Measurements from ENCODE around the gene DICER1.

DICER1 gene

DNA sequence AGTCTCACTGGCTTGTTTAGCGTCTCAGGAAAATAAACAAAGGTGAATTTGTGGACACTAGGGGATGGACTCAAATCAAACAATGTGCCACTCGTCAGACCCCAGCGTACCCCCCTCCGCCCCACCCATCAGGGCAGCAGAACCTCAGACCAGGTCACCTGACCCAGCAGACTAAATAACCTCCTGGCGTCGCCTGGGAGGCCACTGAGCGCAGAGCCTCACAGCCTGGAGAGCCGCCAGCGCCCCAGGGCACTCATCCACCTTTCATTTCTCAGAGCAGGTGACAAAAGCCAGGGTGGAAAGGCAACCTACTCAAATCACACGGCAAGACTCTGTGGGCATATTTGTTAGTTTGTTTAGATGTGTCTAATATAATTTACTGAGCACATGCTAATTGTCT, 100.9 kb downstream of the DICER1 start:
- Histone ChIP-seq H2AFZ (ENCODE audit: low read length) (no peak overlapping the region), H3K27me3 (ENCODE audit: control insufficient read depth in 3 of 3, insufficient read depth in 3 of 3, low read depth in 1 of 3, low read length in 3 of 3) (no peaks in the 10 kb centered on the region), H3K9ac (ENCODE audit: low read depth, low read length, poor library complexity) (no peak overlapping the region), H4K8ac (ENCODE audit: low read depth, low read length) (no peak overlapping the region), H3K36me3 (replicated peaks in 1 of 2; ENCODE audit: control insufficient read depth in 2 of 2, insufficient read depth in 2 of 2, low read length in 2 of 2) (no peaks in the 10 kb centered on the region), H3K4me3 (ENCODE audit: low read length in 2 of 2) (no peak overlapping the region), H3K4ac (ENCODE audit: low read length) (no peak overlapping the region), H3K4me1 (ENCODE audit: control insufficient read depth in 2 of 2, insufficient read depth in 1 of 2, low read depth in 1 of 2, low read length in 2 of 2) (peaks cover 0 to 9% of the 10 kb centered on the region in 2 donors), H2BK12ac (ENCODE audit: low read length) (no peak overlapping the region), H2BK5ac (ENCODE audit: low read length) (no peak overlapping the region), H3K27ac (replicated peaks; ENCODE audit: low read length) (no peak overlapping the region), H3K4me2 (ENCODE audit: insufficient read depth, low read length, poor library complexity, severe bottlenecking) (no peak overlapping the region), H3K9me3 (replicated peaks in 1 of 2; ENCODE audit: control insufficient read depth in 2 of 2, insufficient read depth in 1 of 2, low read depth in 1 of 2, low read length in 2 of 2) (no peaks in the 10 kb centered on the region), H3K18ac (ENCODE audit: low read length) (peak overlapping the region; percentile 62), H4K91ac (ENCODE audit: low read depth, low read length, poor library complexity) (no peak overlapping the region), H3K14ac (ENCODE audit: low read length) (peak overlapping the region; percentile 75), H2BK120ac (ENCODE audit: low read depth, low read length) (no peak overlapping the region), H2AK5ac (ENCODE audit: low read depth, low read length) (no peak overlapping the region), H2BK15ac (ENCODE audit: low read length) (no peak overlapping the region), H3K79me1 (ENCODE audit: low read depth, low read length) (no peaks in the 10 kb centered on the region), H3K23ac (ENCODE audit: low read depth, low read length, poor library complexity) (no peak overlapping the region)
- DNase-seq (ENCODE audit: low spot score): no peak
- WGBS, 2 donors (ENCODE audit: extremely low coverage in 2 of 2, insufficient read length in 2 of 2, insufficient replicate concordance in 1 of 2): no CpG with 5 or more reads among the region's 10 CpGs

- no peaks in the 10 kb centered on the region for H3K27me3 ChIP-seq (ENCODE audit: control insufficient read depth in 3 of 3, insufficient read depth in 3 of 3, low read depth in 1 of 3, low read length in 3 of 3)
- H3K14ac ChIP-seq (ENCODE audit: low read length): no peak overlapping the region
- no peak overlapping the region for H2AFZ ChIP-seq (ENCODE audit: low read length)
- no peak overlapping the region for H3K4me2 ChIP-seq (ENCODE audit: insufficient read depth, low read length, poor library complexity, severe bottlenecking)
- no peak for DNase-seq (ENCODE audit: low spot score)
- no peak overlapping the region for H3K4me3 ChIP-seq (ENCODE audit: low read length in 2 of 2)
- no peak overlapping the region for H3K18ac ChIP-seq (ENCODE audit: low read length)
- no peak overlapping the region for H3K9ac ChIP-seq (ENCODE audit: low read depth, low read length, poor library complexity)
- H3K79me1 ChIP-seq (ENCODE audit: low read depth, low read length): no peaks in the 10 kb centered on the region
- H3K9me3 ChIP-seq (replicated peaks in 1 of 2; ENCODE audit: control insufficient read depth in 2 of 2, insufficient read depth in 1 of 2, low read depth in 1 of 2, low read length in 2 of 2): no peaks in the 10 kb centered on the region
- H2BK120ac ChIP-seq (ENCODE audit: low read depth, low read length): no peak overlapping the region
- H3K4me1 ChIP-seq (ENCODE audit: control insufficient read depth in 2 of 2, insufficient read depth in 1 of 2, low read depth in 1 of 2, low read length in 2 of 2): peaks cover 0 to 10% of the 10 kb centered on the region in 2 donors
- no peak overlapping the region for H2AK5ac ChIP-seq (ENCODE audit: low read depth, low read length)
- no peak overlapping the region for H3K23ac ChIP-seq (ENCODE audit: low read depth, low read length, poor library complexity)
- no CpG with 5 or more reads among the region's 7 CpGs for WGBS, 2 donors (ENCODE audit: extremely low coverage in 2 of 2, insufficient read length in 2 of 2, insufficient replicate concordance in 1 of 2)
- no peak overlapping the region for H2BK15ac ChIP-seq (ENCODE audit: low read length)
- H3K27ac ChIP-seq (replicated peaks; ENCODE audit: low read length): no peak overlapping the region
- H4K8ac ChIP-seq (ENCODE audit: low read depth, low read length): no peak overlapping the region
- H2BK12ac ChIP-seq (ENCODE audit: low read length): no peak overlapping the region
- no peak overlapping the region for H3K4ac ChIP-seq (ENCODE audit: low read length)
- H4K91ac ChIP-seq (ENCODE audit: low read depth, low read length, poor library complexity): no peak overlapping the region
- no peak overlapping the region for H2BK5ac ChIP-seq (ENCODE audit: low read length)
- no peaks in the 10 kb centered on the region for H3K36me3 ChIP-seq (replicated peaks in 1 of 2; ENCODE audit: control insufficient read depth in 2 of 2, insufficient read depth in 2 of 2, low read length in 2 of 2)
Measured at GRCh38 chr14:95055318-95055717, 102.0 kb downstream of the DICER1 start.

GRCh38 chr14:95054346-95055280, 102.7 kb downstream of the DICER1 start:
- Histone ChIP-seq H4K91ac (ENCODE audit: low read depth, low read length, poor library complexity) (no peak overlapping the region), H3K27me3 (ENCODE audit: control insufficient read depth in 3 of 3, insufficient read depth in 3 of 3, low read depth in 1 of 3, low read length in 3 of 3) (no peaks in the 10 kb centered on the region), H3K18ac (ENCODE audit: low read length) (peak overlapping the region; percentile 77), H3K79me1 (ENCODE audit: low read depth, low read length) (no peaks in the 10 kb centered on the region), H2AK5ac (ENCODE audit: low read depth, low read length) (peak overlapping the region; percentile 58), H3K36me3 (replicated peaks in 1 of 2; ENCODE audit: control insufficient read depth in 2 of 2, insufficient read depth in 2 of 2, low read length in 2 of 2) (no peaks in the 10 kb centered on the region), H3K9ac (ENCODE audit: low read depth, low read length, poor library complexity) (no peak overlapping the region), H2BK15ac (ENCODE audit: low read length) (peak overlapping the region; percentile 59), H3K9me3 (replicated peaks in 1 of 2; ENCODE audit: control insufficient read depth in 2 of 2, insufficient read depth in 1 of 2, low read depth in 1 of 2, low read length in 2 of 2) (no peaks in the 10 kb centered on the region), H3K4ac (ENCODE audit: low read length) (no peak overlapping the region), H3K4me2 (ENCODE audit: insufficient read depth, low read length, poor library complexity, severe bottlenecking) (no peak overlapping the region), H4K8ac (ENCODE audit: low read depth, low read length) (no peak overlapping the region), H2AFZ (ENCODE audit: low read length) (no peak overlapping the region), H2BK5ac (ENCODE audit: low read length) (no peak overlapping the region), H3K23ac (ENCODE audit: low read depth, low read length, poor library complexity) (peak overlapping the region; percentile 69), H3K4me3 (ENCODE audit: low read length in 2 of 2) (no peak overlapping the region), H3K4me1 (ENCODE audit: control insufficient read depth in 2 of 2, insufficient read depth in 1 of 2, low read depth in 1 of 2, low read length in 2 of 2) (peaks cover 0 to 9% of the 10 kb centered on the region in 2 donors), H3K27ac (replicated peaks; ENCODE audit: low read length) (no peak overlapping the region), H2BK12ac (ENCODE audit: low read length) (peak overlapping the region; percentile 93), H2BK120ac (ENCODE audit: low read depth, low read length) (no peak overlapping the region), H3K14ac (ENCODE audit: low read length) (no peak overlapping the region)
- no CpG with 5 or more reads among the region's 23 CpGs for WGBS, 2 donors (ENCODE audit: extremely low coverage in 2 of 2, insufficient read length in 2 of 2, insufficient replicate concordance in 1 of 2)
- no peak for DNase-seq (ENCODE audit: low spot score)

GRCh38 chr14:95052016-95052585, 105.2 kb downstream of the DICER1 start:
- H3K36me3 ChIP-seq (replicated peaks in 1 of 2; ENCODE audit: control insufficient read depth in 2 of 2, insufficient read depth in 2 of 2, low read length in 2 of 2): no peaks in the 10 kb centered on the region
- H3K79me1 ChIP-seq (ENCODE audit: low read depth, low read length): no peaks in the 10 kb centered on the region
- H3K9me3 ChIP-seq (replicated peaks in 1 of 2; ENCODE audit: control insufficient read depth in 2 of 2, insufficient read depth in 1 of 2, low read depth in 1 of 2, low read length in 2 of 2): no peaks in the 10 kb centered on the region
- no peak overlapping the region for H3K27ac ChIP-seq (replicated peaks; ENCODE audit: low read length)
- H3K4me2 ChIP-seq (ENCODE audit: insufficient read depth, low read length, poor library complexity, severe bottlenecking): no peak overlapping the region
- peaks cover 0 to 7% (median 0%) of the 10 kb centered on the region in 3 experiments for H3K27me3 ChIP-seq (ENCODE audit: control insufficient read depth in 3 of 3, insufficient read depth in 3 of 3, low read depth in 1 of 3, low read length in 3 of 3)
- peak overlapping the region; percentile 75 for H4K91ac ChIP-seq (ENCODE audit: low read depth, low read length, poor library complexity)
- H3K4me3 ChIP-seq (ENCODE audit: low read length in 2 of 2): no peak overlapping the region
- peaks cover 0 to 9% of the 10 kb centered on the region in 2 donors for H3K4me1 ChIP-seq (ENCODE audit: control insufficient read depth in 2 of 2, insufficient read depth in 1 of 2, low read depth in 1 of 2, low read length in 2 of 2)
- H3K14ac ChIP-seq (ENCODE audit: low read length): no peak overlapping the region
- H3K18ac ChIP-seq (ENCODE audit: low read length): peak overlapping the region; percentile 48
- no peak overlapping the region for H3K23ac ChIP-seq (ENCODE audit: low read depth, low read length, poor library complexity)
- peak overlapping the region; percentile 72 for H2BK5ac ChIP-seq (ENCODE audit: low read length)
- peak overlapping the region; percentile 97 for H4K8ac ChIP-seq (ENCODE audit: low read depth, low read length)
- no peak overlapping the region for H3K9ac ChIP-seq (ENCODE audit: low read depth, low read length, poor library complexity)
- H2BK12ac ChIP-seq (ENCODE audit: low read length): no peak overlapping the region
- peak overlapping the region; percentile 69 for H2BK15ac ChIP-seq (ENCODE audit: low read length)
- no peak for DNase-seq (ENCODE audit: low spot score)
- no CpG with 5 or more reads among the region's 14 CpGs for WGBS, 2 donors (ENCODE audit: extremely low coverage in 2 of 2, insufficient read length in 2 of 2, insufficient replicate concordance in 1 of 2)
- H2AFZ ChIP-seq (ENCODE audit: low read length): no peak overlapping the region
- H2BK120ac ChIP-seq (ENCODE audit: low read depth, low read length): no peak overlapping the region
- peak overlapping the region; percentile 14 for H2AK5ac ChIP-seq (ENCODE audit: low read depth, low read length)
- H3K4ac ChIP-seq (ENCODE audit: low read length): no peak overlapping the region

Measured in neuronal stem cell (in vitro differentiated cells).